CD14-positive monocyte (primary cell): ENCODE results near the gene AK9. TPM values are rescaled to one million over a fixed set of nuclear protein-coding genes. Genes with fewer than 3 reads are reported as not detected.
A peak's percentile ranks its signal among the peaks of the same experiment; 100 is the strongest.

Source experiments
- DNase-seq, 3 donors: peaks; one replicate each; pipeline ENCODE4 v3.0.0-alpha.2; 2011 to 2022
- H2AFZ ChIP-seq: 2 replicates; pipeline ENCODE4 v1.6.0; 2012; ENCODE audit warnings: mild to moderate bottlenecking, low read depth, low read length, inconsistent platforms; ENCODE audit not compliant: insufficient read depth, poor library complexity, severe bottlenecking
- H3K27ac ChIP-seq, 2 donors: 1 replicate in 1 of 2; 2 replicates in 1 of 2; pipeline ENCODE4 v1.5.1; 2012 to 2013; ENCODE audit warnings: low read length in 2 of 2, control low read depth in 1 of 2, inconsistent platforms in 1 of 2, low read depth in 1 of 2, mild to moderate bottlenecking in 1 of 2
- H3K27me3 ChIP-seq, 2 donors: one replicate each; pipeline versions ENCODE4 v1.6.0 to v1.6.1; 2011 to 2013; ENCODE audit warnings: low read length in 2 of 2; ENCODE audit not compliant: control insufficient read depth in 2 of 2, insufficient read depth in 2 of 2
- H3K36me3 ChIP-seq, 2 donors: replicated peaks in 1 of 2; 1 replicate in 1 of 2; 2 replicates in 1 of 2; pipeline versions ENCODE4 v1.5.1 to v1.6.1; 2012 to 2013; ENCODE audit warnings: low read length in 2 of 2, control low read depth in 1 of 2, inconsistent platforms in 1 of 2, mild to moderate bottlenecking in 1 of 2; ENCODE audit not compliant: insufficient read depth in 2 of 2, control insufficient read depth in 1 of 2
- H3K4me1 ChIP-seq, 2 donors: 1 replicate in 1 of 2; 2 replicates in 1 of 2; pipeline versions ENCODE4 v1.5.1 to v1.6.1; 2012 to 2013; ENCODE audit warnings: low read length in 2 of 2, control low read depth in 1 of 2, inconsistent platforms in 1 of 2, mild to moderate bottlenecking in 1 of 2, moderate library complexity in 1 of 2; ENCODE audit not compliant: insufficient read depth in 2 of 2, control insufficient read depth in 1 of 2
- H3K4me2 ChIP-seq: replicated peaks from 2 replicates; pipeline ENCODE3; 2012; ENCODE audit warnings: low read length, moderate library complexity, mild to moderate bottlenecking; ENCODE audit not compliant: poor library complexity, severe bottlenecking; ENCODE audit errors: extremely low read depth
- H3K4me3 ChIP-seq, 3 experiments: fragments of 200-600 bp in 1 of 3; sonication (generic) in 1 of 3; replicated peaks in 1 of 3; 1 replicate in 2 of 3; 2 replicates in 1 of 3; pipeline ENCODE4 v1.5.1; 2011 to 2013; ENCODE audit warnings: low read length in 3 of 3, mild to moderate bottlenecking in 3 of 3, control low read depth in 2 of 3, low read depth in 2 of 3, inconsistent platforms in 1 of 3, moderate library complexity in 1 of 3
- H3K79me2 ChIP-seq: 2 replicates; pipeline ENCODE4 v1.6.0; 2012; ENCODE audit warnings: mild to moderate bottlenecking, control low read depth, inconsistent platforms, low read length, moderate library complexity; ENCODE audit not compliant: insufficient read depth
- H3K9ac ChIP-seq: 2 replicates; pipeline ENCODE4 v1.6.0; 2017; ENCODE audit warnings: low read length, mild to moderate bottlenecking; ENCODE audit not compliant: insufficient read depth, poor library complexity, severe bottlenecking
- H3K9me3 ChIP-seq, 2 donors: replicated peaks in 1 of 2; 1 replicate in 1 of 2; 2 replicates in 1 of 2; pipeline versions ENCODE4 v1.5.1 to v1.6.1; 2012 to 2013; ENCODE audit warnings: low read length in 2 of 2, control low read depth in 1 of 2; ENCODE audit not compliant: control insufficient read depth in 1 of 2, insufficient read depth in 1 of 2
- H4K20me1 ChIP-seq: 2 replicates; pipeline ENCODE4 v1.6.0; 2012; ENCODE audit warnings: mild to moderate bottlenecking, low read length, control low read depth, moderate library complexity; ENCODE audit not compliant: insufficient read depth
- H3K27ac Mint-ChIP-seq, 7 donors: one replicate each; pipeline ENCODE4 v1.8.0; 2020; ENCODE audit warnings: mild to moderate bottlenecking in 7 of 7, mixed read lengths in 7 of 7, moderate library complexity in 6 of 7, inconsistent platforms in 2 of 7
- H3K27me3 Mint-ChIP-seq, 3 donors: one replicate each; pipeline ENCODE4 v1.8.0; 2021 to 2022; ENCODE audit warnings: low read depth in 3 of 3, mild to moderate bottlenecking in 3 of 3, mixed read lengths in 3 of 3, moderate library complexity in 3 of 3, inconsistent platforms in 1 of 3
- H3K36me3 Mint-ChIP-seq, 2 donors: one replicate each; pipeline ENCODE4 v1.8.0; 2020; ENCODE audit warnings: mixed read lengths in 2 of 2, inconsistent platforms in 1 of 2, mild to moderate bottlenecking in 1 of 2
- H3K4me1 Mint-ChIP-seq: one replicate; pipeline ENCODE4 v1.8.0; 2020; ENCODE audit warnings: mild to moderate bottlenecking, mixed read lengths
- H3K4me3 Mint-ChIP-seq, 2 donors: one replicate each; pipeline ENCODE4 v1.8.0; 2020; ENCODE audit warnings: mild to moderate bottlenecking in 2 of 2, mixed read lengths in 2 of 2, moderate library complexity in 1 of 2
- H3K9me3 Mint-ChIP-seq, 7 donors: one replicate each; pipeline ENCODE4 v1.8.0; 2020 to 2022; ENCODE audit warnings: mixed read lengths in 7 of 7, mild to moderate bottlenecking in 6 of 7, moderate library complexity in 6 of 7, inconsistent platforms in 2 of 7
- WGBS: methylation state at CpG from one replicate; pipeline ENCODE4 v1.1.5; 2013; ENCODE audit warnings: missing lambda C conversion rate; ENCODE audit not compliant: insufficient coverage; 5-methylcytosine and 5-hydroxymethylcytosine counted together
- intact Hi-C, 2 donors: fragments of 100-400 bp; cut with micrococcal nuclease; formaldehyde crosslinking; loops; one replicate each; pipeline versions ENCODE4 v1.15.0 to v1.15.1; 2023
- polyA plus RNA-seq, 3 donors: library from polyadenylated mRNA; depleted of rRNA in 1 of 3; unstranded in 2 of 3; stranded (reverse) in 1 of 3; fragments of 300-500 nt in 2 of 3; fragments of >200 nt in 1 of 3; fragmentation: Illumina TruSeq in 2 of 3; gene quantifications; 1 replicate in 2 of 3; 2 replicates in 1 of 3; pipeline ENCODE4 v1.2.3, GENCODE V29; 2012 to 2021
- TF ChIP-seq, protein P1 (sequence below): fragments of 200-600 bp; IDR thresholded peaks from one replicate; pipeline ENCODE4 v1.8.0; 2022; ENCODE audit warnings: antibody characterized with exemption, mild to moderate bottlenecking

AK9 gene
- polyA plus RNA-seq, 3 donors, result 2.6 to 3.1 (median 2.8) TPM

DNA sequence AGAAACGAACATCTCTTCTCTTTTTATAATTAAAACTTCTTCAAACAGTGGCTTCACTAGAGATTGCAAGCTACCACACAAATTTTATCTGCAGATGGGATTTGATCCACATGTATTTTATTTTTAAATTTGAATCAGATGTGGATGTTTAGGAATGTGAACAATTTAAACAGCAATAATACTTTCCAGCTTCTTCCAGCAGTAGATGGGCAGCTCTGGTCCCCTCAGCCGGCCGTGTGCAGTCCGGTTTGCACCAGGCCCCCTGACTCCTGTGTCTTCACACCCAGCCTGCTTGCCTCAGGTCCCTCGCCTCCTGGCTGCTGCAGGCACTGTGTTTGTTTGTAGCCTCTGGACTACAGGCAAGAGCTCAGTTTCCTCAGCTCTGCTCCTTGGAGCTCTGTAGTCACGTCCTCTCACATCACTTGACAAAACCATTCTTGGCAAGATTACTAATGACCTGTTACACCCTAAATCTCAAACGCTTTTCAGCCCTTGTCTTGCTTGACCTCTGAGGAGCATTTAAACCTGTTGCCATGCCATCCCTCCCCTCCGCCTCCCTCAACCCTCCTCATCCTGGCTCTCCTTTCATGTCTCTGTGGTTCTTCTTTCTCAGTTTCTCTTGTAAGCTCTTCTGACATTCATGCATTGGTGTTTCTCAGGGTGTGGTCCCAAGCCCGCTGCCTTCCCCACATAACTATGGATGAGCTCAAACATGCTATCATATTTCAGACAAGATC lies 194.8 kb downstream of the AK9 start:
- intact Hi-C loops, result no loop called here
- H2AFZ ChIP-seq, result no peak overlapping the region
- Mint-ChIP-seq H3K4me1 (peaks cover 4% of the 10 kb centered on the region), H3K9me3 (peaks cover 0 to 2% (median 0%) of the 10 kb centered on the region in 7 donors), H3K27me3 (peaks cover 2% of the 10 kb centered on the region in 3 donors), H3K27ac (no peak overlapping the region), H3K36me3 (no peaks in the 10 kb centered on the region), H3K4me3 (no peak overlapping the region)
- TF ChIP-seq, protein P1, sequence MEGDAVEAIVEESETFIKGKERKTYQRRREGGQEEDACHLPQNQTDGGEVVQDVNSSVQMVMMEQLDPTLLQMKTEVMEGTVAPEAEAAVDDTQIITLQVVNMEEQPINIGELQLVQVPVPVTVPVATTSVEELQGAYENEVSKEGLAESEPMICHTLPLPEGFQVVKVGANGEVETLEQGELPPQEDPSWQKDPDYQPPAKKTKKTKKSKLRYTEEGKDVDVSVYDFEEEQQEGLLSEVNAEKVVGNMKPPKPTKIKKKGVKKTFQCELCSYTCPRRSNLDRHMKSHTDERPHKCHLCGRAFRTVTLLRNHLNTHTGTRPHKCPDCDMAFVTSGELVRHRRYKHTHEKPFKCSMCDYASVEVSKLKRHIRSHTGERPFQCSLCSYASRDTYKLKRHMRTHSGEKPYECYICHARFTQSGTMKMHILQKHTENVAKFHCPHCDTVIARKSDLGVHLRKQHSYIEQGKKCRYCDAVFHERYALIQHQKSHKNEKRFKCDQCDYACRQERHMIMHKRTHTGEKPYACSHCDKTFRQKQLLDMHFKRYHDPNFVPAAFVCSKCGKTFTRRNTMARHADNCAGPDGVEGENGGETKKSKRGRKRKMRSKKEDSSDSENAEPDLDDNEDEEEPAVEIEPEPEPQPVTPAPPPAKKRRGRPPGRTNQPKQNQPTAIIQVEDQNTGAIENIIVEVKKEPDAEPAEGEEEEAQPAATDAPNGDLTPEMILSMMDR, result no peak
- 90% methylated on average over 8 of the region's 9 CpGs for WGBS
- H3K27me3 ChIP-seq, result no peaks in the 10 kb centered on the region
- H3K4me3 ChIP-seq, result no peak overlapping the region
- H3K27ac ChIP-seq, result no peak overlapping the region
- no peaks in the 10 kb centered on the region for H4K20me1 ChIP-seq
- no peak overlapping the region for H3K4me2 ChIP-seq
- H3K9me3 ChIP-seq, result no peaks in the 10 kb centered on the region
- H3K79me2 ChIP-seq, result no peaks in the 10 kb centered on the region
- no peaks in the 10 kb centered on the region for H3K36me3 ChIP-seq
- peaks cover 3 to 5% of the 10 kb centered on the region in 2 donors for H3K4me1 ChIP-seq
- no peak for DNase-seq
- no peak overlapping the region for H3K9ac ChIP-seq

DNA sequence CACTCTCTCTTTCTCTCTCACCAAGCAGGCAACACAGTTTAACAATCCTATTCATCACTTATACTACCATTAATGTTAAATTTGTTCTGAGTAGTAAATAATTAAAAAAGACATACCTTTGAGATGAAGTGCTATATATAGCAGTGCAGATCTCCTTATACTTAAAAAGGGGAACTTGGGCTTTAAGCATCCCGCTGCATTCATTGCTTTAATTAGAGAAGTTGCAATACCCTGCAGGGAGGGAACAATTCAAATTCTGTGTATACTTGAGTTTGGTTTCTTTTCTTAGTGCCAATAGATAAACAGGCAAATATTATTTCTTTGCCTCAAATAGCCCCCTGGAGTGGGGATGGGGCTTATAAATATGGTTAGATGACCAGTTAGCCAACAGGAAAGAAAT lies 197.1 kb downstream of the AK9 start:
- no peak overlapping the region for H2AFZ ChIP-seq
- Mint-ChIP-seq H3K4me1 (peaks cover 4% of the 10 kb centered on the region), H3K9me3 (no peaks in the 10 kb centered on the region), H3K27ac (no peak overlapping the region), H3K27me3 (peaks cover 2 to 6% (median 2%) of the 10 kb centered on the region in 3 donors), H3K36me3 (no peaks in the 10 kb centered on the region), H3K4me3 (no peak overlapping the region)
- H3K36me3 ChIP-seq, result no peaks in the 10 kb centered on the region
- no CpG with 5 or more reads among the region's 1 CpG for WGBS
- no peak overlapping the region for H3K9ac ChIP-seq
- no peak overlapping the region for H3K27ac ChIP-seq
- no peak overlapping the region for H3K4me3 ChIP-seq
- peaks cover 3 to 5% of the 10 kb centered on the region in 2 donors for H3K4me1 ChIP-seq
- TF ChIP-seq, protein P1, result no peak
- H4K20me1 ChIP-seq, result no peaks in the 10 kb centered on the region
- DNase-seq, result peak; percentile 31 to 61 (median 33)
- H3K4me2 ChIP-seq, result no peak overlapping the region
- H3K27me3 ChIP-seq, result no peaks in the 10 kb centered on the region
- no peaks in the 10 kb centered on the region for H3K79me2 ChIP-seq
- intact Hi-C loops, result no loop called here
- no peaks in the 10 kb centered on the region for H3K9me3 ChIP-seq
